Left ventricle myocardium inferior (tissue), 1 donor: Measurements from ENCODE around the gene TRIM66. TPM values are rescaled to one million over a fixed set of nuclear protein-coding genes. Genes with fewer than 3 reads are reported as not detected.

Experiments
- DNase-seq: peaks from one replicate; pipeline ENCODE4 v3.0.0-alpha.2; 2020
- H3K27ac ChIP-seq: fragments of 200-600 bp; replicated peaks from 2 replicates; pipeline ENCODE4 v1.8.0; 2021
- H3K27me3 ChIP-seq: fragments of 200-600 bp; 2 replicates; pipeline ENCODE4 v1.8.0; 2021; ENCODE audit warnings: low read depth
- H3K36me3 ChIP-seq: fragments of 200-600 bp; 2 replicates; pipeline ENCODE4 v1.8.0; 2021
- H3K4me1 ChIP-seq: fragments of 200-600 bp; 2 replicates; pipeline ENCODE4 v1.8.0; 2021
- H3K4me3 ChIP-seq: fragments of 200-600 bp; 2 replicates; pipeline ENCODE4 v1.8.0; 2021; ENCODE audit warnings: mild to moderate bottlenecking, moderate library complexity
- H3K9me3 ChIP-seq: fragments of 200-600 bp; replicated peaks from 2 replicates; pipeline ENCODE4 v1.8.0; 2021
- intact Hi-C: fragments of 100-400 bp; cut with micrococcal nuclease; formaldehyde crosslinking; loops from one replicate; pipeline ENCODE4 v1.11.0; 2022
- total RNA-seq: library from RNA; stranded (reverse); fragmentation: NEBNext Ultra II Directional; extraction: Animal tissue kit (Norgen Biotek cat#: 25700); gene quantifications from one replicate; pipeline ENCODE4 v1.2.1, GENCODE V29; 2021
- TF ChIP-seq, protein P1 (sequence below): fragments of 200-600 bp; IDR thresholded peaks from 2 replicates; pipeline ENCODE4 v1.8.0; 2021; ENCODE audit warnings: antibody characterized with exemption, mild to moderate bottlenecking, borderline replicate concordance
- donor health status: DM: no; HTN: yes; CAD: no; lungs with severe emphysema.

Gene TRIM66
- total RNA-seq, 1 donor from 2014 or later = 4.1 TPM

DNA sequence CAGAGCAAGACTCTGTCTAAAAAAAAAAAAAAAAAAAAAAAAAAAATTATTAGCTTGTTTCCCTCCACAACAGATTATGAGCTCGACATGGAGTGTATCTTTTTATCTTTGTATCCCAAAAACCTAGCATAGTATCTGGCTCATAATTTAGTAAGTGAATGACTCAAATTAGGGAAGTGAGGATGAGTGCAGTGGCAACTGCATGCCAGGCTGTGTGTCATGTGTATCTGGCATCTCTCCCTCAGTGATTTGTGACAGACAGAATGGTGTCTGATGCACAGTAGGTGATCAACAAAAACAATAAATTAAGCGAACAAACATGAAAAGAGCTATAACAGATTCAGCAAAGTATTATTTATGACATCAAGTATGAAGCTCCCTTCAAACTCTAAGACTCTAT is 95.7 kb downstream of the TRIM66 start:
- peaks cover 13% of the 10 kb centered on the region for H3K27me3 ChIP-seq
- intact Hi-C loops = no loop called here
- no peak for DNase-seq
- H3K4me1 ChIP-seq = peaks cover 6% of the 10 kb centered on the region
- no peak overlapping the region for H3K4me3 ChIP-seq
- H3K9me3 ChIP-seq = peaks cover 6% of the 10 kb centered on the region
- TF ChIP-seq, protein P1, sequence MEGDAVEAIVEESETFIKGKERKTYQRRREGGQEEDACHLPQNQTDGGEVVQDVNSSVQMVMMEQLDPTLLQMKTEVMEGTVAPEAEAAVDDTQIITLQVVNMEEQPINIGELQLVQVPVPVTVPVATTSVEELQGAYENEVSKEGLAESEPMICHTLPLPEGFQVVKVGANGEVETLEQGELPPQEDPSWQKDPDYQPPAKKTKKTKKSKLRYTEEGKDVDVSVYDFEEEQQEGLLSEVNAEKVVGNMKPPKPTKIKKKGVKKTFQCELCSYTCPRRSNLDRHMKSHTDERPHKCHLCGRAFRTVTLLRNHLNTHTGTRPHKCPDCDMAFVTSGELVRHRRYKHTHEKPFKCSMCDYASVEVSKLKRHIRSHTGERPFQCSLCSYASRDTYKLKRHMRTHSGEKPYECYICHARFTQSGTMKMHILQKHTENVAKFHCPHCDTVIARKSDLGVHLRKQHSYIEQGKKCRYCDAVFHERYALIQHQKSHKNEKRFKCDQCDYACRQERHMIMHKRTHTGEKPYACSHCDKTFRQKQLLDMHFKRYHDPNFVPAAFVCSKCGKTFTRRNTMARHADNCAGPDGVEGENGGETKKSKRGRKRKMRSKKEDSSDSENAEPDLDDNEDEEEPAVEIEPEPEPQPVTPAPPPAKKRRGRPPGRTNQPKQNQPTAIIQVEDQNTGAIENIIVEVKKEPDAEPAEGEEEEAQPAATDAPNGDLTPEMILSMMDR = no peak
- no peaks in the 10 kb centered on the region for H3K36me3 ChIP-seq
- H3K27ac ChIP-seq = no peak overlapping the region

DNA sequence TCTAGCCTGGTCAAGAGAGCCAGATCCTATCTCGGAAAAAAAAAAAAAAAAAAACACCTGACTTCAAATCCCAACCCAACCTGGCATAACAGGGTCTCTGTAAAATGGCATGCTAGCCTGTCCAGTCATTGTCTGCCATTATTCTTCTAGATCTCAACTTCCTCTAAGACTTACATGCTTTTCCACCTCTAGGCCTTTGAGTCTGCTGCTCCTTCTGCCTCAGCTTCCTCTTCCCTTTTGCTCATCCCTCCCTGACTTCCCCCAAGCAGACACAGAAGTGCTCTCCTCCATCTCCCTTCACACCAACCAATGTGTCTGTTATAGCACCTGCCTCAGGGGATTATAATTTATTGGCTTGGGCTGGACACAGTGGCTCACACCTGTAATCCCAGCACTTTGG is 96.3 kb downstream of the TRIM66 start:
- intact Hi-C loops = no loop called here

DNA sequence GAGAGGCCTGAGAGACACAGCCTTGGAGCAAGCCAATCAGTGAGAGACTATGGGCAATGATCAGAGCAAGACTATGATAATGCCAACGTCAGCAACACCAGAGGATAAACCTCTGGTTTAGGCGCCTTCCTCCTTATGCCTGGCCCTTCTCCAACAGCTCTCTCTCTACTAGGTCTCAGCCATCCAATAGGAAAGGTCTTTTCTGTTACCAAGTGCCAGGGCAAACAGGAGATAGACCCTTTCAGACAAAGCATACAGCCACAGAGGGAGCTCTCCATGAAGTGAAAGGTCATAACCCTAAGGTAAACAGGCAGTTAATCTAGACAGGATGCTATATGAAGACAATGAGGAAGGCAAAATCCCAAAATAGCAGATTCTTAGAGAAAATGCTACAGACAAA is 98.0 kb downstream of the TRIM66 start:
- Histone ChIP-seq H3K36me3 (no peaks in the 10 kb centered on the region), H3K4me1 (peaks cover 6% of the 10 kb centered on the region), H3K27me3 (peaks cover 4% of the 10 kb centered on the region), H3K4me3 (no peak overlapping the region), H3K27ac (no peak overlapping the region), H3K9me3 (peaks cover 6% of the 10 kb centered on the region)
- intact Hi-C loops = no loop called here
- TF ChIP-seq, protein P1 = no peak
- no peak for DNase-seq

More for the DNA sequence above, 96.3 kb downstream of the TRIM66 start:
- H3K27me3 ChIP-seq = peaks cover 9% of the 10 kb centered on the region
- H3K4me1 ChIP-seq = peaks cover 6% of the 10 kb centered on the region
- DNase-seq = no peak
- TF ChIP-seq, protein P1 = no peak
- no peak overlapping the region for H3K27ac ChIP-seq
- H3K4me3 ChIP-seq = no peak overlapping the region
- no peaks in the 10 kb centered on the region for H3K36me3 ChIP-seq
- peaks cover 6% of the 10 kb centered on the region for H3K9me3 ChIP-seq

DNA sequence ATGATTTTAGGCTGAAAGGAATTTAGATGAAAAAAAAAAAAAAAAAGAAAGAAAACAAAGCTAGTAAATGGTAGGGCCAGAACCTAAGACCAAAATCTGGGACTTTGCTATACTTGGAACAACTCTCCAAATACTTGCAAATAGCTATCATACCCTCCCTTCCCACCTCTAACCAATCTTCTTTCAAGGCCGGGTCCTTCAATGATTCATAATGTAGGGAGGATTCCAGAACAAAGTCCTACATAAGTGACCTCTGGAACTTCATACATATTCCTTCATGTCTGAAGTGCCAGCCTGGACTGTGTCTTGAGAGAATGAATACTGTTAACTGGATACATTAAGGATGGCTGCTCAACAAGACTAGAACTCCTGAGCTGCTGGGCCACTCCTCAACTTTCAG is 98.4 kb downstream of the TRIM66 start:
- Histone ChIP-seq H3K4me1 (peaks cover 6% of the 10 kb centered on the region), H3K4me3 (no peak overlapping the region), H3K27me3 (peaks cover 4% of the 10 kb centered on the region), H3K36me3 (no peaks in the 10 kb centered on the region), H3K27ac (no peak overlapping the region), H3K9me3 (peaks cover 6% of the 10 kb centered on the region)
- intact Hi-C loops = no loop called here
- TF ChIP-seq, protein P1 = no peak
- DNase-seq = no peak

DNA sequence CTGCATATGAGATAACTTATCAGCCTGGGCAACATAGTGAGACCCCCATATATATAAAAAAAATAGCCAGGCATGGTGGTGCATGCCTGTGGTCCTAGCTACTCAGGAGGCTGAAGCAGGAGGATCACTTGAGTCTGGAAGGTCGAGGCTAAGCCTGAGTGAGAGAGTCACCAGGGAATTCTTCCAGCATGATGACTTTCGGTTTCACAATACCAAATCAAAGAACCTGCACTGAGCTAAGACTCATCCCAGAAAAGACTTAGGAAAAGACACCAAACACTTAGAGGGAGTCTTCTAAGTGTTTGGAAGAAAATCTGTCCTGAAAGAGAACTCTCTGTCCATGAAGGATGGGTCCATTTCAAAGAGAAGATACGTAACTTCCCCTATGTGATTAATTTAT is 101.2 kb downstream of the TRIM66 start:
- H3K4me1 ChIP-seq = peaks cover 6% of the 10 kb centered on the region
- peaks cover 13% of the 10 kb centered on the region for H3K9me3 ChIP-seq
- DNase-seq = no peak
- intact Hi-C loops = no loop called here
- TF ChIP-seq, protein P1 = no peak
- no peak overlapping the region for H3K4me3 ChIP-seq
- H3K27ac ChIP-seq = no peak overlapping the region
- H3K36me3 ChIP-seq = no peaks in the 10 kb centered on the region
- H3K27me3 ChIP-seq = no peaks in the 10 kb centered on the region
